IMR-90 (cell line): ENCODE measurements around the gene EMILIN2. TPM values are rescaled to one million over a fixed set of nuclear protein-coding genes. Genes with fewer than 3 reads are reported as not detected.

ENCODE experiments used
- ATAC-seq: fragments of 200-7000 bp; cut with Tn5 transposase; 2 replicates; pipeline ENCODE4 v1.9.1; 2020; ENCODE audit warnings: low read depth, mild to moderate bottlenecking, moderate library complexity
- BruUV-seq: library from RNA; stranded (reverse); fragments of 400-500 nt; replicated peaks from 2 replicates; lab custom pipeline; 2021; lab: Mats Ljungman, UMichigan
- CTCF ChIA-PET: fragments of 300-600 bp; formaldehyde crosslinking; extraction: SDS; loops from one replicate; lab custom pipeline; 2021; ENCODE audit warnings: antibody characterized with exemption; lab: Yijun Ruan, JAX
- POLR2A ChIA-PET: fragments of 300-600 bp; sonication (Branson Sonifier 250); formaldehyde crosslinking; loops from one replicate; lab custom pipeline; 2022; ENCODE audit warnings: antibody characterized with exemption; ENCODE audit not compliant: unreplicated experiment; lab: Charles Lee
- DNase-seq: peaks from one replicate; pipeline ENCODE4 v3.0.0; 2013
- H2AFZ ChIP-seq: replicated peaks from 2 replicates; pipeline ENCODE3; 2013; ENCODE audit warnings: low read length, mild to moderate bottlenecking; ENCODE audit not compliant: poor library complexity
- H2AK5ac ChIP-seq: 2 replicates; pipeline ENCODE4 v1.6.1; 2013; ENCODE audit warnings: low read depth, low read length, inconsistent platforms
- H2AK9ac ChIP-seq: replicated peaks from 2 replicates; pipeline ENCODE3; 2013; ENCODE audit warnings: mild to moderate bottlenecking, low read depth, low read length, moderate library complexity; ENCODE audit not compliant: poor library complexity
- H2BK120ac ChIP-seq: 2 replicates; pipeline ENCODE4 v1.6.1; 2013; ENCODE audit warnings: low read depth, low read length, inconsistent platforms
- H2BK15ac ChIP-seq: 3 replicates; pipeline ENCODE4 v1.6.1; 2013; ENCODE audit warnings: low read depth, low read length, inconsistent platforms
- H2BK20ac ChIP-seq: 2 replicates; pipeline ENCODE4 v1.6.1; 2013; ENCODE audit warnings: low read depth, mild to moderate bottlenecking, inconsistent platforms, low read length, moderate library complexity
- H2BK5ac ChIP-seq: 2 replicates; pipeline ENCODE4 v1.6.1; 2013; ENCODE audit warnings: mild to moderate bottlenecking, low read depth, low read length, inconsistent platforms; ENCODE audit not compliant: poor library complexity, severe bottlenecking
- H3K14ac ChIP-seq: replicated peaks from 2 replicates; pipeline ENCODE4 v1.6.1; 2013; ENCODE audit warnings: low read depth, low read length, inconsistent platforms
- H3K18ac ChIP-seq: 2 replicates; pipeline ENCODE4 v1.6.1; 2013; ENCODE audit warnings: low read depth, low read length, control low read depth
- H3K23ac ChIP-seq: 2 replicates; pipeline ENCODE4 v1.6.1; 2013; ENCODE audit warnings: low read depth, low read length, inconsistent platforms
- H3K27ac ChIP-seq: 2 replicates; pipeline ENCODE4 v1.5.1; 2013; ENCODE audit warnings: mild to moderate bottlenecking, control low read depth, low read length; ENCODE audit not compliant: insufficient read depth
- H3K27me3 ChIP-seq: 2 replicates; pipeline ENCODE4 v1.6.1; 2013; ENCODE audit warnings: low read length; ENCODE audit not compliant: control insufficient read depth, insufficient read depth
- H3K36me3 ChIP-seq: 2 replicates; pipeline ENCODE4 v1.6.1; 2013; ENCODE audit warnings: low read length, mixed read lengths; ENCODE audit not compliant: control insufficient read depth, insufficient read depth
- H3K4ac ChIP-seq: 2 replicates; pipeline ENCODE4 v1.6.1; 2013; ENCODE audit warnings: low read depth, low read length, inconsistent platforms
- H3K4me1 ChIP-seq: 2 replicates; pipeline ENCODE4 v1.6.1; 2013; ENCODE audit warnings: low read length, mixed read lengths; ENCODE audit not compliant: control insufficient read depth, insufficient read depth
- H3K4me2 ChIP-seq: 2 replicates; pipeline ENCODE4 v1.6.1; 2013; ENCODE audit warnings: low read depth, mild to moderate bottlenecking, control low read depth, low read length, moderate library complexity
- H3K4me3 ChIP-seq: 2 replicates; pipeline ENCODE4 v1.5.1; 2013; ENCODE audit warnings: low read depth, mild to moderate bottlenecking, control low read depth, low read length, moderate library complexity; ENCODE audit not compliant: insufficient read depth
- H3K56ac ChIP-seq: 2 replicates; pipeline ENCODE4 v1.6.1; 2013; ENCODE audit warnings: low read length, inconsistent platforms; ENCODE audit not compliant: insufficient read depth; ENCODE audit errors: extremely low read depth
- H3K79me1 ChIP-seq, 2 experiments: 2 replicates each; pipeline ENCODE4 v1.6.1; 2013; ENCODE audit warnings: low read length in 2 of 2, inconsistent platforms in 1 of 2, low read depth in 1 of 2
- H3K9ac ChIP-seq: 2 replicates; pipeline ENCODE4 v1.6.1; 2013; ENCODE audit warnings: low read depth, low read length, control low read depth
- H3K9me1 ChIP-seq: 2 replicates; pipeline ENCODE4 v1.6.1; 2013; ENCODE audit warnings: low read length, inconsistent platforms; ENCODE audit not compliant: insufficient read depth
- H3K9me3 ChIP-seq: 2 replicates; pipeline ENCODE4 v1.6.1; 2013; ENCODE audit warnings: low read length; ENCODE audit not compliant: control insufficient read depth, insufficient read depth
- H4K20me1 ChIP-seq: 2 replicates; pipeline ENCODE4 v1.6.1; 2013; ENCODE audit warnings: low read length, inconsistent platforms; ENCODE audit not compliant: insufficient read depth
- H4K5ac ChIP-seq: 2 replicates; pipeline ENCODE4 v1.6.1; 2013; ENCODE audit warnings: mild to moderate bottlenecking, low read depth, low read length, control low read depth
- H4K8ac ChIP-seq, 2 experiments: 2 replicates each; pipeline ENCODE4 v1.6.1; 2013; ENCODE audit warnings: low read depth in 2 of 2, low read length in 2 of 2, control low read depth in 1 of 2, inconsistent platforms in 1 of 2
- H4K91ac ChIP-seq: 2 replicates; pipeline ENCODE4 v1.6.1; 2013; ENCODE audit warnings: low read depth, low read length, inconsistent platforms; ENCODE audit not compliant: insufficient read depth
- CEBPB ChIP-seq: IDR thresholded peaks from 2 replicates; pipeline ENCODE4 v1.6.1; 2012; ENCODE audit warnings: low read depth, low read length, improper control_type of control experiment
- CTCF ChIP-seq: conservative IDR thresholded peaks from 2 replicates; pipeline ENCODE4 v1.5.1; 2012; ENCODE audit warnings: mild to moderate bottlenecking, low read depth, low read length, improper control_type of control experiment
- ELK1 ChIP-seq: fragments of 150-350 bp; IDR thresholded peaks from 2 replicates; pipeline ENCODE4 v1.6.1; 2016; ENCODE audit warnings: low read depth, mild to moderate bottlenecking, low read length, moderate library complexity, borderline replicate concordance
- MAFK ChIP-seq: IDR thresholded peaks from 2 replicates; pipeline ENCODE4 v1.6.1; 2012; ENCODE audit warnings: low read depth, low read length, improper control_type of control experiment
- MAZ ChIP-seq: IDR thresholded peaks from 2 replicates; pipeline ENCODE4 v1.6.1; 2012; ENCODE audit warnings: low read depth, mild to moderate bottlenecking, low read length, improper control_type of control experiment, moderate library complexity, borderline replicate concordance
- POLR2A ChIP-seq: IDR thresholded peaks from 2 replicates; pipeline ENCODE4 v1.6.1; 2012; ENCODE audit warnings: mild to moderate bottlenecking, low read depth, low read length
- SMC3 ChIP-seq: fragments of 150-350 bp; IDR thresholded peaks from 2 replicates; pipeline ENCODE4 v1.6.1; 2016; ENCODE audit warnings: low read depth, mild to moderate bottlenecking, antibody characterized with exemption, low read length, moderate library complexity
- WGBS, 2 experiments: methylation state at CpG; one replicate each; pipeline versions ENCODE4 v1.1.5 to v1.1.7; 2013; ENCODE audit warnings: missing lambda C conversion rate in 2 of 2; ENCODE audit not compliant: insufficient read length in 1 of 2; ENCODE audit errors: extremely low coverage in 2 of 2; 5-methylcytosine and 5-hydroxymethylcytosine counted together
- dilution Hi-C: fragments of 300-500 bp; cut with HindIII; formaldehyde crosslinking; loops from one replicate; pipeline ENCODE4 v1.14.3; 2018; ENCODE audit warnings: low sequenced_read_pairs; ENCODE audit not compliant: unreplicated experiment
- in situ Hi-C: fragments of 300-500 bp; cut with MboI; formaldehyde crosslinking; loops from 3 replicates; pipeline ENCODE4 v1.14.3; 2019; ENCODE audit warnings: low sequenced_read_pairs, inconsistent platforms, mixed read lengths
- intact Hi-C: fragments of 100-400 bp; cut with micrococcal nuclease; formaldehyde crosslinking; loops from 2 replicates; pipeline ENCODE4 v1.10.0; 2022
- polyA plus RNA-seq, 3 experiments: library from polyadenylated mRNA; depleted of rRNA; stranded (reverse); fragments of >200 nt; gene quantifications; 2 replicates each; pipeline ENCODE4 v1.2.3, GENCODE V29; 2012; ENCODE audit warnings: low replicate concordance in 1 of 3
- total RNA-seq: library from RNA; depleted of rRNA; stranded (reverse); fragments of >200 nt; gene quantifications from 2 replicates; pipeline ENCODE4 v1.2.3, GENCODE V29; 2012

EMILIN2 gene
- total and polyA plus RNA-seq, 2 of the 4 experiments (the other 2 are of a cell fraction) = under 0.01 to 0.14 TPM

- ATAC-seq (no peak), DNase-seq (no peak)
- H3K79me1 ChIP-seq = no peaks in the 10 kb centered on the region
- no peak overlapping the region for H3K4me3 ChIP-seq
- no peaks in the 10 kb centered on the region for H4K20me1 ChIP-seq
- peaks cover 8% of the 10 kb centered on the region for H3K27me3 ChIP-seq
- H4K8ac ChIP-seq = no peak overlapping the region
- H3K23ac ChIP-seq = no peak overlapping the region
- dilution Hi-C loops (no loop called here), intact Hi-C loops (no loop called here), in situ Hi-C loops (no loop called here)
- no peaks in the 10 kb centered on the region for H3K36me3 ChIP-seq
- H2AK9ac ChIP-seq = no peak overlapping the region
- no TSS peak for BruUV-seq
- no peak overlapping the region for H2BK20ac ChIP-seq
- ChIA-PET POLR2A (no interaction called here), CTCF (no interaction called here)
- no peak overlapping the region for H4K91ac ChIP-seq
- no peaks in the 10 kb centered on the region; the same call in 1 of the 2 replicates for H3K9me1 ChIP-seq
- WGBS, 2 experiments = 60% methylated on average over 1 of the region's 11 CpGs; no CpG with 5 or more reads in 1 of the 2 experiments
- no peak overlapping the region for H3K27ac ChIP-seq
- H3K56ac ChIP-seq = no peak overlapping the region
- no peak overlapping the region for H3K14ac ChIP-seq
- no peak overlapping the region for H2AFZ ChIP-seq
- H2BK5ac ChIP-seq = no peak overlapping the region
- peaks cover 2% of the 10 kb centered on the region for H3K4me1 ChIP-seq
- H3K9me3 ChIP-seq = peaks cover 6% of the 10 kb centered on the region; the same call in 1 of the 2 replicates
- H2AK5ac ChIP-seq = no peak overlapping the region
- H3K4me2 ChIP-seq = no peak overlapping the region
- no peak overlapping the region for H4K5ac ChIP-seq
- H2BK120ac ChIP-seq = no peak overlapping the region
- H3K4ac ChIP-seq = no peak overlapping the region
- H2BK15ac ChIP-seq = no peak overlapping the region
- TF ChIP-seq MAZ (no peak), SMC3 (no peak), MAFK (no peak), CEBPB (no peak), ELK1 (no peak), CTCF (no peak), POLR2A (no peak)
- no peak overlapping the region for H3K18ac ChIP-seq
- no peak overlapping the region for H3K9ac ChIP-seq
These were observed 47.5 kb downstream of the EMILIN2 start for GRCh38 chr18:2894131-2894840.
